HG03175 (cell line): ENCODE results near the gene UNC5A.

Source experiments
- ATAC-seq: cut with Tn5 transposase; IDR thresholded peaks from one replicate; pipeline ENCODE4 v1.9.1; 2021; ENCODE audit warnings: mild to moderate bottlenecking, moderate library complexity; ENCODE audit not compliant: unreplicated experiment

UNC5A gene

DNA sequence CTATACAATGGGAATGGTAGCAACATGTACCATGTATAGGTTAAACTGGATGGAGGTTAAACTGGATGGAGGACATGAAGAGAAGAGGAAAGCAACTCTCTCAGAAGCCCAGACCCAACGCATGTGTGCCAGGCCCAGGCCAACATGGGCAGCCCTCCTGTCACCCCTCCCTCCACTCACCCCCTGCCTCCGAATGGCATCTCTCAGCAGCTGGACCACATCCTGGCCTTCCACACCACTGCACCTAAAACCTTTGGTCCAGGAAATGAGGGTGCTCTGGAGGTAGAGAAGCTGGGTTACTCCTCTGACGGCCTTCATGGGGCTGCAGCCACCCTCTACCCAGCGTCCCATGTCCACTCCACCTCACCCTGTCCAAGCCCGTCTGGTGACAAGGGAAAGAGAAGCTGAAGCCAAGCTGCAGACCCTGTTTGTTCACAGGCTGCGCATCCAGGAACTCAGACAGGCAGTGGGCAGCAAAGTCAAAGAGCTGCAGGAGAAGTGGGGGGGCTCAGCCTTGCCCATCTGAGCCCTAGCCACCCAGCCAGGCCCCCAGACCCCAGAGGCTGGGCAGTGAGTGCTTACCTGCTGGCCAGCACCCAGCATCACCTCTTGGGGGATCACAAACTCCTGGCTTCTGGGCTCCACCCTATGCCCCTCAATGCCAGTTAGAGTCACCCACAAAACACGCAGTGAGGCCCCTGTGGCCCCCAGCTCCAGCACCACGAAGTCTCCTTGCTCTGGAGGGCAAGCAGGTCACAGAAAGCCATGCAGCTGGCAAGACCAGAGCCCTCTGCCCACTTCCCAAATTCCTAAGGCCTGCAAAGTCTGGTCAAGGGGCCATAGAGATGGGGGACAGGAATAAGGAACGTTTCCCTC, 80.3 kb downstream of the UNC5A start:
- no peak for ATAC-seq

DNA sequence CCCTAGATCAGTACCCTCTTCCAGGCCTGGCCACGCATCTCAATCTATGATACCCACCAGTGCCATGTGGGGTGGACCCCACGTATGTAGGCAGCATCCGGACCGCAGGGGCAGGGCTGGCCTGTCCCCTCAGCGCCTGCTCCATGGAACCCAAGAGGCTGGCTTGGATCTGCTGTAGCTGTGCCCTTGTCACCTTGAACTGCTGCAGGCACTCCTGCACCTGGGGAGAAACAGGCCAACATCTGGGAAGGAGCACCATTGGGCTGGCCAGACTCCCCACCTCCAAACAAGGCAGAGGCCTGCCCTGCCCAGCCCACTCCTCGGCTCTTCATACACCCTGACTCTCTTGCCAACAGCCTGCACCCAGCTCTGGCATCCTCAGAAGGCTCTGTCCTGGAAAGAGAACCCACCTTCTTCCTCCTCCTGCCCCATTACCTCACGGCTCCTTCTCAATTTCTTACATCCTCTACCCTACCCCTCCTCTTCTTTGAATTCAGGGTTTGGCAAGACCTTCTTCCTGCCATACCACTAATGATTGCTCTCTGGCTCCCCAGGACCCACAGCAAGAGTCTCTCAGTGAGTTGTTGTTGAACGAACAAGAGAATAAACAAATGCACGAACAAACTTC, 81.1 kb downstream of the UNC5A start:
- no peak for ATAC-seq

DNA sequence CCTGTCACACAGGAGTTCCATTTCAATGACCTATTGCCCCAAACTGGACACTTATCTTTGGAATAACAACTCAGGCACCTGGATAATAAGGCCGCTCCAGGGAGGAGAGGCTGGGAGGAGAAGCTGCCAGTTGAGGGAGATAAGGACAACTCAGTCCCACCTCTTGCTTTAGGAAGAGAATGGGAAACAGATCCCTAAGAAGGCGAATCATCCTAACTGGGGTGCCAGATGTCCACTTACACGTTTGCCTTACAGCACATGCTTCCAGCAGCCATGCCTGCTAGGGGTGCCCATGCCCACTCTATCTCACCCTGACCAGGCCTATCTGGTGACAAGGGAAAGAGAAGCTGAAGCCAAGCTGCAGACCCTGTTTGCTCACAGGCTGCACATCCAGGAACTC, 82.3 kb downstream of the UNC5A start:
- no peak for ATAC-seq

DNA sequence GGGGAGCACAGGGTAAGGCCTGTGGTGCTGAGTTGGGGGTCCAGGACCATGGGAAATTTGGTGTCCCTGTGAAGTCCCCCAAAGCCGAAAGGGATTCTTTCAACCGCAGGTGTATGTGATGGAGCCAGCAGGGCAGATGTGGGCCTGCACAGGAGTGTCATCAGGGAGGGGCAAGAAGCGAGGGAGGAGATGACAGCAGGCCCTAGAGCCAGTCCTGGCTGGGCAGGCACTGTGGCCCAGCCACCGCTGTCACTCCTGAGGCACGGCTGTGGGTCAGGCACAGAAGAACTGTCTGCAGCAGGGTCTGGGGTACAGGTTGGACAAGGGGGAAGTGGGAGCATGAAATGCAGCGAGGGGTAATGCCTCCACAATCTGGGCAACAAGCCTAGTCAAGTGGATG, 83.9 kb downstream of the UNC5A start:
- ATAC-seq, result no peak

DNA sequence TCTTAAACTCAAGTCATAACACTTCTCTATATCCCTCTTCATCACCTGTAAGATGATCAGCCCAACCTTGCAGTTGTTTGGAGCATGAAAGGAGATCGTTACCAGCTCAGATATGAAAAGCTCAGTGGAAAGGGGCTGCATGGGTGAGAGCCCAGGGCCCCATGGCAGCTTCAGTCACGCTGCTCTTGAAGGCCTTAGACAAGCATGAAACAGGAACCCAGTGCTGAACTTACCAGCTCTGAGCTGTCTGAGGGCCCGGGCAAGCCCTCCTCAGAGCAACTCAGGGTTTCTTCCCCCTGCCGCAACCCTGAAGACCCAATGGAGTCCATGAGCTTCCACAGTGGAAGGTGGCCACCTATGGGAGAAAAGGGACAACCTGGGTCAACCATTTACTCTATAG, 85.5 kb downstream of the UNC5A start:
- no peak for ATAC-seq

DNA sequence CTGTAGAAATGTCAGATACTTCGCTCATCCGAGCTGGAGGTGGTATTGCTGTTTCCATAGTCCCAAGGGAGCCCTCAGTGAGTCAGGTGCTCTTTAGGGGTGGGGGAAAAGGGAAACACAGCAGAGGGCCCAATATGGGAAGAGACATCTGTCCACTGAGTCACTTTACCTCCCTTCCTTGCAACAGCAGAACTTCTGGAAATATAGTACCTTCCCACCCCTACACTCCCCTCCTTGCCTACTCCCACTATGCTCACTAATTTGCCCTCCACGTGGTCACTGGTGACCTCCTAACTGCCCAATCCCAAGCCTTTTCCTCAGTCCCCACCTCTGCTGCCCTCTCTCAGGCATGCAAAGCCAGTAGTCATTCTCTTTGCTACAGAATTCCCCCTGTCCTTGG, 86.9 kb downstream of the UNC5A start:
- no peak for ATAC-seq

DNA sequence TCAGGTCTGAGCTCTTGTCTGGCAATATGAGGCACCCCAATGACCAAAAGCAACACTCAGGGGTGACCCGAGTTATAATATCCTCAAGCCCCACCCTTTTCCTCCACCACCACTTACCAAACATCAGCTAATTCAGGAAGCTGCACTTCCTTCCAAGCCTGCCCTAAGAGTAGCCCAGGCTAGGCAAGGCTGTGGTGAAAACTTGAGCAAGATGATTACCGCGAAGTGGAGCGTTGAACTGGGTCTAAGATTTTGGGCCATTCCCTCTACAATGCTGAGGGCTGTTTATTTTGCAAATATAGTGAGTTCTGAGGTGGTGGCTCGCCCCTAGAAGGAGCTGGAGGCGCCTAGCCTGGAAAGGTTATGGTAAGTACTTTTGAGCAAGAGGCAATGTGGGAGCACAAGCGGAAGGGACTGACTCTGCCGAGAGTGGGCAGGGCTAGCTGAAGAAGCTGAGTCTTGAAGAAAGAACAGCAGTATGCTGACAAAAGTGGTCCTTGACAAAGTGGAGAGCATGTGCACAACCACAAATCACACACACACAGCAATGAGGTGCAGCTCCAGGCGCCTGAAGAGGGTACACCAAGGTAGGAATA, 89.0 kb downstream of the UNC5A start, which contains the start of gene HK3:
TSS of gene HK3 (minus strand) at position 51 of the 596 bp plus-strand sequence. CDS start 3,187 bp downstream, outside the sequence.
- no peak for ATAC-seq

DNA sequence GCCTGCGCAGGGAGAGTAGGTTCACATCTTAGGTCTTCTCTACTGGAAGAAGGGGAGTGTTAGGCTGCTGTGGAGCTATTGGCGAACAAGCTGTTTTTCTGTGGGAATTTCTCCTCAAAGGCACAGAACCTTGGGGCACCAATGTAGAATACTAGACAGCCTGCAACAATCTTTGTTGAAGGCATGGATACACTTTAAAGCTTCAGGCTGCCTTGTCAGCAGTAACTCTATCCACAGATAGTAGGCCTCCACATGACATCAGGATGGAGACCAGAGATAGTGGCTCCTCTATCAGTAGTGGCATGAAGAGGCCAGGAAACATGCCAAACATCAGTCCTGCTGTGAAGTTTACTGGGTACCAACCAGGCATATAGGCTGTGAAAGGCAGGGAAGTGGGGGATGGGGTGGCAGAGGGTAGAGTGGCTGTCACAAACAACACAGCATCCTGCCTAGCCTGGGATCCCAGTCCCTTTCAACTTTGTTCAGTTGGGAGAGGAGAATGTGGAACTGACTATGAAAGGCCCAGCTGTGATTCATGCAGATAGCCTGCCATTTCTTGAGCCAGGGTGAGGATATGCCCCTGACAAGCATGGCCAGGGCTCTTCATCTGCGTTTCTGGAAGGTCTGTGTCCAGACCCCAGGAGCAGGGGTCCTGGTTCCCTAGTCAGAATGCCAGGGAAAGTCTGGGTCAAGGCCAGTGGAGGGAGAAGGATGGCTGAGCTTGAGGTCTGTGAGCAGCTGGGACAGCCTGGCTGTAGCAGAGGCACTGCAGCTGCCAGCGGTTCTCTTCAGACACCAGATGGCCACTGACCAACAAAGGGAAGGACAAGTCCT, 89.8 kb downstream of the UNC5A start:
- no peak for ATAC-seq

DNA sequence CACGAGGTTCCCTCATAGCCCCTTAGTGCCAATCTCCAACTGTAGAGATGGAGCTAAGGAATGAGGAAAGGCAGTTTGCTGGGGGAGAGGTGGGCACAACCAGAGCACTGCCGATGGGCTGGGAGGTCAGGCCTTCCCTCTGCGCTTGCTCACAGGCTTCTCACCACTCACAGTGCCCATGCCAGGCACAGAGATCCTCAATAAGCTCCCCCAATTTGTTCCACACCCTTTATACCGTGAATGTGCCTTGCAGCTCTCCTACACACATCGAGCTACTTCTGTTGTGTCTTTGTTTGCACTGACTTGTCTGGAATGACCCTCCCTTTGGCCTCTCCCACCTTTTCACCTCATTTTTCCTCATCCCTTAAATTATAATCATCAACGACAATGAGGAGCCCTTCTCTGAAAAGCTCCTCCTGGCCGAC, 90.4 kb downstream of the UNC5A start:
- ATAC-seq, result no peak

DNA sequence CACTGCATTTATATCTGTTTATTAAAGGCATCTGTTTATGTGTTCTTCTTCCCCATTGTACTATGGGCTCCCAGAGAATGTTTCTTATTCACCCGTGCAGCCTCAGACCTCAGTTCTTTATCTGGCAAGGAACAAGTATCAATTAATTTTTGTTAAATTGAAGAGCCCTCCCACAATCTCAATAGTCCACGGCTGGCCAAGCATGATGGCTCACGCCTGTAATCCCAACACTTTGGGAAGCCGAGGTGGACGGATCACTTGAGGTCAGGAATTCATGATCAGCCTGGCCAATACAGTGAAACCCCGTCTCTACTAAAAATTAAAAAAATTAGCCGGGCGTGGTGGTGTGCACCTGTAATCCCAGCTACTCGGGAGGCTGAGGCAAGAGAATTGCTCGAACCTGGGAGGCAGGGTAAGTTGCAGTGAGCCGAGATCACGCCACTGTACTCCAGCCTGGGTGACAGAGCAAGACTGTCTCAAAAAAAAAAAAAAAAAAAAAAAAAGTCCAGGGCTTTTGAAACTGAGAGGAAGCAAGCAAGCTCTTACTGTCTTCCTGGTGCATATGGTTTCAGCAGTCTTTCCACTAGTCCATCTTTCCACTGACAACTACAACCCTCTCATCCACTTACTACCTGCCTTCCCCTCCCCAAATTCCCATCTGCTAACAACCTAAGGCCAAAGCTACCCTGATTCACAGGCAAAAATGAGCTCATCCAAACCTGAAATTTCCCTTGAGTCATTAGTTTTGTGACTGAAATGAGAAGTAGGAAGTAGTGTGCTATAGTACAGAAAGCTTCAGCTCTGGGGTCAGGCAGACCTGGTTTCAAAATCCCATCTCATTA, 91.1 kb downstream of the UNC5A start:
- no peak for ATAC-seq

DNA sequence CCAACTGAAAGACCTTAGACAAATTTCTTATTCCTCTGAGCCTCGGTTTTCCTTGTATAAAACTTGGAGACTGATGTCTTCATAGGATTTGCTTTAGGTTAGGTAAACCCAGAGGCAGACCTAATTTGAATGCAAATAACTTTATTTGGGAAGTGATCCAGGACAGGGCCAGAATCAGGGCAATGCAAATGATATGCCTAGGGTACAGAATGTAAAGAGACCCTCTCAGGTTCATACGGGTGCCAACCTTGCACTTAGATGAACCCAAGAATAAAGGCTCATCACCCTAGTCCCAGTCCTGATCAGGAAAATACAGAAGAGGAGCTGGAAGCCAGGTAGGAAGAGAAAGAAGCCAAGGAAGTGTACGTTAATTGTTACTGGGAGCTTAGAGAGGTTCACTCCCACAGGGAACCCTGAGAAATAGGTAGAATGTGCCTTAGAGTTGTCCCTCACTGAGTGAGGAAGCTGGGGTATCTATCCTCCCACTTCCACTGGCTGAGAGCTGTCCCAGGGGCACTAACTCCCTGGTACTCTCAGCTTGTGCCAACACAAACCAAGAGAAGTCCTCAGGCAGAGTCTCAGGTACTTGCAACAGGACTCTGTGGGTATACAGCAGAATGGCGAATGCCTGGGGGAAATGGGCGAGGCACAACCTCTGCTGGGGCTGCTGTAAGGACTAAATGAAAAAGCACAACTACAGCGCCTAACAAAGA, 91.9 kb downstream of the UNC5A start:
- ATAC-seq, result no peak

DNA sequence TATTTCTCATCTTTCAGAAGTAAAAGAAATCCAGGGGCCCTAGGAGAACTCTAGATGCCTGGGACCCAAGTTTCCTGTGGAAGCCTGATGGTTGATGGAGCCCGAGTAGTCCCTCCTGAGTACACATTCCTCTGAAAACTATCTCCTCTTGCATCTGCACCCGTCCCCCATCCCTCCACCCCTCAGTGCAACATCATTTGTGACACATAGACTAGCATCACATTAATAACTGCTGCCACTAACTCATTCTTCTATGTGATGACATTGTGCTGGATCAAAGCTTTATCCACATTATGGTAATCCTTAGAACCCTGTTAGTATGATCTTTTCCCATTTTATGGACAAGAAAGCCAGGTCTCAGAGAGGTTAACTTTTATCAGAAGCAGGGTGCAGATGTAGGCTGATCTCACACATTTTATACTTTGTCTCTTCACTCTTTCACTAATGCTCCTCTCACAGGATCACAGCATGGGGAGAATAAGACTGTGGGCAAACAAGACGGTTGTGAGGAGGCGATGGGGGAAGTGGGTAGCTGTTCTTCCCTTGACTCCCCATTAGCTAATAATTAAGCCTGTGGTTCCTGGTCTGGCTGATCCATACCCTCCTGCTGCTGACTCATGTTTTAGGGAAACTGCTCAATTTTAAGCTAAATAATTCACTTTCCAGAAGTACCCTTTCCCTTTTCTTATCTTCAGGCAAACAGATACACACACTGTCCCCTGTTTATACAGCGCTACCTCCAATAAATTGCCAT, 92.7 kb downstream of the UNC5A start:
- no peak for ATAC-seq

DNA sequence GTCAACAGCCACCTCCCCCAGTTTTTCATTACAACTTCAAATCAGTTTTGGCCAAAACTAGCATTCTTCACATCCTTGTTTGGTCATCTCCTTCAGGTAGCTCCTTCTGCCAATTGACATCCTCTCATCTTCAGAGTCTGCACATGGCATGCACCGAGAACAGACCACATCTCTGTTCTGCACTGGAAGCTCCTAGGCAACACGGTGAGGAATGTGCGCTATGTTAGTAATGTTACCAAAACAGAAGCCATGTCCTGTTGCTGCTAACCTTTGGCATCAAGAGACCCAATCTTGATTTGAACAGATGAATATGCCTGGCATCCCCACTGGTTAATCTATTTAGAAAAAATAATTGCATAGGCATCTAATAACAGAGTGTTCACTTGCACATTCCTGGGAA, 93.9 kb downstream of the UNC5A start:
- ATAC-seq, result no peak

DNA sequence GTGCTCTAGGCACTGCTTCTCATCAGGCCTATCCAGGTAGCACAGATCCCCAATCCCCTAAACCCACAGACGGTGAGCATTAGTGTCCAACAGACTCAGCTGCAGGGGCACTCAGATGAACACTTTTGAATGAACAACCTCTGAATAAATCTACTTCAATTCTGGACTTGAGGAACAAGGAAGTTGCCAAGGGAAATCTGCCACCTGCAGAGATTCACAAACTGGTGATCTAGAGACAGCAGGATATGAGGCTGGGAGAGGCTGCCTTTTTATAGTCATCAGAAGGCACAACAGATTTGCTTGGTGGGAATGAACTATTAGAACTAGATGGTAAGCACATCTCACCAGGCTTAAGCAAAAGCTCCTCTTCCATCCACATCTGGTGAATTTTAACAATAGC, 95.8 kb downstream of the UNC5A start:
- no peak for ATAC-seq

DNA sequence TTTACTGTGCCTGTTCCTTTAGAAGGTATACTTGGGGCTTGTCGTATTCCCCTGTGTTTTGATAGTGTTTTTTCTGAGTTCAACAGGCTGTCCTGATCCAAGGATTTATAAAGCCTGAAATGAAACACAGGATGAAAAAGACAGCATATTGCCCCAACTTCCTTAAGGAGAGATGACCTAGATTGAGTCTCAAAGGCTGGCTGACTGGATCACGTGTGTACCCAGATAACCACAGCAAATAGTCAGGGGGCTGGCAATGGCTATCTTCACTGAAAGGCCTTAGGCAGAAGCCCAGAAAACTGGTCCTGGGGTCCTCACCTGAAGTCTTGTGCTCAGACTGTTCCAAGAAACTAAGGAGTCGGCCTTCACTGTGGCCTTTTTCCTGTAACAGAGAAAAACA, 96.4 kb downstream of the UNC5A start:
- no peak for ATAC-seq

DNA sequence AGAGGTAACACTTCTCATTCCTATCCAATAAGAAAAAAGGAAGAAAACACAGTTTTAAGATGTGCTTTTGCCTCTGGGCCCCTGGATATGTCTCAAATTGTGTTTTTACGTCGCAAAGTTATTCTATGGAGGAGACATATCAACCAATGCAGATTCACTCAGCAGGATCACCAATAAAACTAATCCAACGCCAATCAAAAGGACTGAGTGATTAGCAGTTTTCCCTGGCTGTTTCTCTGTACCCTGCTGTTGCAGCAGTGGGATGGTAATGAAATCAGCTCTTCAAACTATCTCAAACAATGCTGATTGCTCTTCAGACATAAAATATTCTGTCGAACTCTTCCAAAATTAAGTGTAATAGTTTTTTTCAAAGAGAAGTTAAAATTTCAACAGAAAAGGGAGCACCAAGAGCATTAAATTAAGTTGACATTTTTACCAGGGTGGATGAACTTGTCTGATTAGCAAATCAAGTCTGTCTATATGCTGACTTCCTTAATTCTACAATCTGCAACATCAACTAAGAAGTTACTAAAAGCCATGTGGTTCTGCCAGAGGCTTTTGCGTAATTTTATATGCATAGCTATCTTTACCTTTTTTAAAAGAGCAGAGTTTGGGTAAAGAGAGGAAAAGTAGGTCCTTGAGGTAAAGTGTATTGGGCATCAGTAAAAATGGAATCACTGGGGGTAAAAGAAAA, 98.5 kb downstream of the UNC5A start:
- no peak for ATAC-seq

DNA sequence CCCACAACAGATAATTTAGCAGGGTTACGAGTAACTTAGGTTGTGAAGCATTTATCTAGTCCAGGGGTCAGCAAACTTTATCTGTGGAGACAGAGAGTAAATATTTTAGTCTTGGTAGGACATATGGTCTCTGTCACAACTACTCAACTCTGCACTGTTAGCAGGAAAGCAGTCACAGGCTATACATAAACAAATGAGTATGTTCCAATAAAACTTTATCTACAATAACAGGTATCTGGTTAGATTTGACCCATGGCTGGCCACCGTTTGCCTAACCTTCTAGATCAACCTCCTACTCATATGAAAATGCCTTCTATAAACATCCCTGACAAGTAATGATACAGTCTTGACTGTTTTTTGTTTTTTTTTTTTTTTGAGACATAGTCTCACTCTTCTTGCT, 101.8 kb downstream of the UNC5A start:
- ATAC-seq, result no peak

DNA sequence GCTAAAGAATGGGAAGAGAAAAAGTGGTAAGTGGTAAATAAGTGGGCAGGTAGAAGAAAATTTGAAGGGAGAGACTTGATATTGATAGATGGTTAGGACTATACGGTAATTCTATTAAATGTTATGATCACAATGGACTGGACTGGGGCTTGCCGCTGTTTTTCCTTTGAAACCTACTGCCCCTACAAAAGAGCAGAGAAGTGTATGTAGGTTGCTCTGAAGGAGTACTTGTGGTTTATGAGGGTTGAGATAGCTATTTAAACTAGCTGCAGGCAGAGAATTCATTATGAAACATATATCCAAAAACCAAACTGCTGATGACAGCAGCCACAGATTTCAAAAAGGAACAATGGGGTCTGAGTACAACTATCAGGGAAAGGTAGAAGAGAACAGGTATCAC, 105.5 kb downstream of the UNC5A start:
- no peak for ATAC-seq
